H1 (cell line): ENCODE data around the gene TMEM250. TPM values are rescaled to one million over a fixed set of nuclear protein-coding genes. Genes with fewer than 3 reads are reported as not detected.

Experiments
- HDAC6 ChIP-seq: IDR thresholded peaks from one replicate; pipeline ENCODE4 v1.7.1; 2012; ENCODE audit warnings: low read depth, mild to moderate bottlenecking, inconsistent platforms, low read length, moderate library complexity
- KDM4A ChIP-seq: IDR thresholded peaks from one replicate; pipeline ENCODE4 v1.7.1; 2012; ENCODE audit warnings: low read depth, mild to moderate bottlenecking, moderate library complexity, low read length, inconsistent platforms; ENCODE audit not compliant: severe bottlenecking
- MAFK ChIP-seq: IDR thresholded peaks from 2 replicates; pipeline ENCODE4 v1.6.1; 2012; ENCODE audit warnings: low read depth, mild to moderate bottlenecking, improper control_type of control experiment, low read length
- POLR2A ChIP-seq, 2 experiments: IDR thresholded peaks; 1 replicate in 1 of 2; 2 replicates in 1 of 2; pipeline ENCODE4 v1.6.1; 2011; ENCODE audit warnings: low read depth in 2 of 2, low read length in 2 of 2, mild to moderate bottlenecking in 2 of 2; ENCODE audit errors: control extremely low read depth in 1 of 2
- RXRA ChIP-seq: IDR thresholded peaks from 2 replicates; pipeline ENCODE4 v1.6.1; 2011; ENCODE audit warnings: low read depth, mild to moderate bottlenecking, low read length, moderate library complexity; ENCODE audit not compliant: insufficient read depth
- SUZ12 ChIP-seq: fragments of 200-600 bp; sonication (generic); IDR thresholded peaks from 2 replicates; pipeline ENCODE4 v1.6.1; 2012; ENCODE audit warnings: mild to moderate bottlenecking, inconsistent platforms, low read length, moderate library complexity, mixed read lengths
- TCF12 ChIP-seq: IDR thresholded peaks from 2 replicates; pipeline ENCODE4 v1.6.1; 2011; ENCODE audit warnings: low read depth, mild to moderate bottlenecking, low read length
- polyA plus RNA-seq, 7 experiments: library from polyadenylated mRNA; depleted of rRNA in 3 of 7; stranded (reverse) in 5 of 7; unstranded in 2 of 7; fragments of >200 nt in 5 of 7; fragments of 200-250 nt in 2 of 7; gene quantifications; 1 replicate in 5 of 7; 2 replicates in 1 of 7; 4 replicates in 1 of 7; pipeline versions ENCODE4 v1.2.1 to v1.2.3, GENCODE V29; 2011 to 2013; ENCODE audit warnings: missing spikeins in 2 of 7, mixed read lengths in 2 of 7
- total RNA-seq: library from RNA; stranded (reverse); fragmentation: NEBNext Ultra II Directional; extraction: Animal tissue kit (Norgen Biotek cat#: 25700); gene quantifications from 2 replicates; pipeline ENCODE4 v1.2.1, GENCODE V29; 2021

Gene TMEM250
- total and polyA plus RNA-seq, 2 of the 8 experiments (the other 6 are each of a cell fraction or from before 2014, with no cell fraction given) = 22.3 to 34.9 TPM

- TF ChIP-seq HDAC6 = no peak
- no peak for TF ChIP-seq KDM4A
- TF ChIP-seq SUZ12 = no peak
- TF ChIP-seq RXRA = no peak
- TF ChIP-seq MAFK = no peak
- no peak for TF ChIP-seq TCF12
- no peak for TF ChIP-seq POLR2A (IDR thresholded peaks at IDR 0.05; ENCODE audit: control extremely low read depth in 1 of 2, low read depth in 2 of 2, low read length in 2 of 2)
- TF ChIP-seq, all 59 proteins: peak for 0
Measured at GRCh38 chr9:136151848-136152542, 33.3 kb upstream of the TMEM250 start (continued).
